Left forelimb (tissue), 1 donor: ENCODE measurements around the gene LOXHD1.

Experiments
- DNase-seq: peaks from one replicate; pipeline ENCODE4 v3.0.0-alpha.2; 2018; ENCODE audit warnings: low spot score

The LOXHD1 gene

GRCh38 chr18:46625069-46625468 is 32.0 kb downstream of the LOXHD1 start:
- DNase-seq: peak; percentile 51

GRCh38 chr18:46624127-46624526 is 32.9 kb downstream of the LOXHD1 start:
- DNase-seq: peak; percentile 42

GRCh38 chr18:46623541-46623940 is 33.5 kb downstream of the LOXHD1 start:
- DNase-seq: peak; percentile 40

GRCh38 chr18:46622999-46623398 is 34.0 kb downstream of the LOXHD1 start:
- no peak for DNase-seq

GRCh38 chr18:46622451-46622850 is 34.6 kb downstream of the LOXHD1 start:
- peak; percentile 31 for DNase-seq

- peak; percentile 8 for DNase-seq
Observed at GRCh38 chr18:46621871-46622270, 35.1 kb downstream of the LOXHD1 start.

- DNase-seq: peak; percentile 49
Observed at GRCh38 chr18:46621111-46621766, 35.8 kb downstream of the LOXHD1 start.

GRCh38 chr18:46619559-46619958 is 37.5 kb downstream of the LOXHD1 start:
- no peak for DNase-seq

- DNase-seq: no peak
Observed at GRCh38 chr18:46615720-46616119, 41.3 kb downstream of the LOXHD1 start.

GRCh38 chr18:46609048-46609447 is 48.0 kb downstream of the LOXHD1 start:
- peak; percentile 11 for DNase-seq

- DNase-seq: peak; percentile 14
Observed at GRCh38 chr18:46607926-46608325, 49.1 kb downstream of the LOXHD1 start.

GRCh38 chr18:46601141-46601805 is 55.7 kb downstream of the LOXHD1 start:
- DNase-seq: peak; percentile 53

GRCh38 chr18:46596119-46596518 is 60.9 kb downstream of the LOXHD1 start:
- no peak for DNase-seq

- DNase-seq: peak; percentile 20
Observed at GRCh38 chr18:46591783-46592391, 65.1 kb downstream of the LOXHD1 start.

- DNase-seq: no peak
Observed at GRCh38 chr18:46590103-46590502, 66.9 kb downstream of the LOXHD1 start.

- peak; percentile 5 for DNase-seq
Observed at GRCh38 chr18:46588971-46589660, 67.9 kb downstream of the LOXHD1 start.

- DNase-seq: peak; percentile 4
Observed at GRCh38 chr18:46587600-46587999, 69.4 kb downstream of the LOXHD1 start.

- no peak for DNase-seq
Observed at GRCh38 chr18:46583711-46584110, 73.3 kb downstream of the LOXHD1 start.

GRCh38 chr18:46581648-46582047 is 75.4 kb downstream of the LOXHD1 start:
- no peak for DNase-seq

- no peak for DNase-seq
Observed at GRCh38 chr18:46578987-46579386, 78.0 kb downstream of the LOXHD1 start.

- DNase-seq: peak; percentile 23
Observed at GRCh38 chr18:46577546-46577945, 79.5 kb downstream of the LOXHD1 start.

GRCh38 chr18:46575851-46576250 is 81.2 kb downstream of the LOXHD1 start:
- no peak for DNase-seq

- DNase-seq: no peak
Observed at GRCh38 chr18:46574743-46575115, 82.3 kb downstream of the LOXHD1 start.
